GM13977 (cell line): Measurements from ENCODE around the gene PTCH1.

ENCODE experiments used
- DNase-seq: peaks from one replicate; pipeline ENCODE4 v3.0.0; 2012; ENCODE audit warnings: low spot score
- in situ Hi-C: fragments of 300-500 bp; cut with MboI; formaldehyde crosslinking; loops from one replicate; pipeline ENCODE4 v1.12.0; 2022; ENCODE audit warnings: low sequenced_read_pairs, low pct_unique_long_range_greater_than_20kb, mixed read lengths, inconsistent platforms; ENCODE audit not compliant: unreplicated experiment
- TF ChIP-seq, protein P1 (sequence below): IDR thresholded peaks from 2 replicates; pipeline ENCODE4 v1.5.1; 2012; ENCODE audit warnings: mild to moderate bottlenecking, control low read depth; ENCODE audit not compliant: insufficient read depth; ENCODE audit errors: extremely low read depth, missing control alignments

Gene PTCH1

DNA sequence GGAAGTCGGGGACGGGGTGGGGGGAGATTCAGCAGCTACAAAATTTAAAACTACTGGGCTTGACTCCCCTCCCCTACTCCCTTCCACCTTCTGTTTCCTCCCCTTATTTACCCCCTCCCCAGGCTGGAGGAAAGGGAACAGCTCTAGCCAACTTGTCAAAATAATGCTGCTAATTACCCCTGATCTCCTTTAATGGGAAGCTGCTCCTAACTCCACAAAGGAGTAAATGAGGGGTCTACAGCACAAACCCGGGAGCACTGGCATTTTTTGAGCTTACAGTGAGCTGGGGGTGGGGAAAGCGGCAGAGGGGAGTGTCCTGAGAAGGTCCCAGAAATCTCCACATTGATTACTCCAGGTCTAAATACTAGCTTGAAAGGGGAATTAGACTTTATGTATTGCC lies 3.1 kb downstream of the PTCH1 start:
- TF ChIP-seq, protein P1, sequence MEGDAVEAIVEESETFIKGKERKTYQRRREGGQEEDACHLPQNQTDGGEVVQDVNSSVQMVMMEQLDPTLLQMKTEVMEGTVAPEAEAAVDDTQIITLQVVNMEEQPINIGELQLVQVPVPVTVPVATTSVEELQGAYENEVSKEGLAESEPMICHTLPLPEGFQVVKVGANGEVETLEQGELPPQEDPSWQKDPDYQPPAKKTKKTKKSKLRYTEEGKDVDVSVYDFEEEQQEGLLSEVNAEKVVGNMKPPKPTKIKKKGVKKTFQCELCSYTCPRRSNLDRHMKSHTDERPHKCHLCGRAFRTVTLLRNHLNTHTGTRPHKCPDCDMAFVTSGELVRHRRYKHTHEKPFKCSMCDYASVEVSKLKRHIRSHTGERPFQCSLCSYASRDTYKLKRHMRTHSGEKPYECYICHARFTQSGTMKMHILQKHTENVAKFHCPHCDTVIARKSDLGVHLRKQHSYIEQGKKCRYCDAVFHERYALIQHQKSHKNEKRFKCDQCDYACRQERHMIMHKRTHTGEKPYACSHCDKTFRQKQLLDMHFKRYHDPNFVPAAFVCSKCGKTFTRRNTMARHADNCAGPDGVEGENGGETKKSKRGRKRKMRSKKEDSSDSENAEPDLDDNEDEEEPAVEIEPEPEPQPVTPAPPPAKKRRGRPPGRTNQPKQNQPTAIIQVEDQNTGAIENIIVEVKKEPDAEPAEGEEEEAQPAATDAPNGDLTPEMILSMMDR = no peak
- DNase-seq = no peak
- in situ Hi-C loops = no loop called here

DNA sequence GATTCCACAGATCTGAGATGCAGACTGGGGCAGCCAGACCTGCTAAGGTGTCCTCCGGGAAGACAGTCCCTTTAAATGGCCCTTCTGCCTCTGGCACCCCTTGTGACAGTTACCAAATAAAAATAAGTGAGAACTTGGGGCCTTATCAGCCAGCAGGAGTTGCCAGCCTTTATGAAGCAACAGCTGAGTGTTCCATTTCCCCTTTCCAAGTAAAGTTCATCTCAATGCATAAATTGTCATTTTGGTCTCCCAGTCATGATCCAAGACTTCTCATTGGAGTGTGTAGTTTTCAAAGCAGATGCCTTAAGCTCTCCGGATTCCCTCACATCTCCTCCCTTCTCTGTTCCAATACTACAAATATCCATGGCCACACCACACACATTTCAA lies 4.1 kb downstream of the PTCH1 start:
- in situ Hi-C loops = no loop called here
- TF ChIP-seq, protein P1 = no peak
- DNase-seq = no peak

GRCh38 chr9:95511952-95512708 lies 4.6 kb downstream of the PTCH1 start:
- TF ChIP-seq, protein P1 = no peak
- in situ Hi-C loops = no loop called here
- DNase-seq = no peak

GRCh38 chr9:95511616-95511931 lies 5.2 kb downstream of the PTCH1 start:
- in situ Hi-C loops = no loop called here
- TF ChIP-seq, protein P1 = no peak
- DNase-seq = no peak

GRCh38 chr9:95510709-95511615 lies 5.8 kb downstream of the PTCH1 start:
- TF ChIP-seq, protein P1 = no peak
- DNase-seq = peak; percentile 88
- in situ Hi-C loops = no loop called here

- in situ Hi-C loops = no loop called here
- DNase-seq = no peak
- TF ChIP-seq, protein P1 = no peak
Observed at GRCh38 chr9:95509851-95510708, 6.7 kb downstream of the PTCH1 start.
